Heart left ventricle (tissue), 13 donors: ENCODE results near the gene CFAP206.

Source experiments
- POLR2A ChIP-seq, 2 donors: fragments of 450-650 bp; IDR thresholded peaks; one replicate each; pipeline ENCODE4 v1.6.1; 2017; ENCODE audit warnings: antibody characterized with exemption in 2 of 2, mild to moderate bottlenecking in 2 of 2, moderate library complexity in 2 of 2
- TF ChIP-seq, protein P1 (sequence below), 12 donors: fragments of 200-600 bp; sonication (generic) in 4 of 12; IDR thresholded peaks; one replicate each; pipeline versions ENCODE4 v1.5.0 to v1.8.0; 2018 to 2022; ENCODE audit warnings: antibody characterized with exemption in 12 of 12, mild to moderate bottlenecking in 5 of 12
- donor health status: ischemic (EF 13 %, LVEDD 7.1; RV severe dilation, severe dysfunction).
- donor health status: DM: no; HTN: yes; CAD: no.
- donor health status: DM: no; HTN: no; CAD: no.
- donor health status: ischemic (EF 25% LVEDD 6.9; RV normal size, moderate dysfunction).
- donor health status: ischemic (EF 25% LVEDD 5.7; RV mildly dilated, moderate dysfunction).
- donor health status: ischemic (EF 35%, LVEDD 5.7; RV mildly dilated, moderate dysfunction).
- donor health status: nonischemic (EF 11% LVEDD 7.7; RV severe dilation, severe dysfunction).
- donor health status: DM: yes; HTN: yes; CAD: no.
- donor health status: PGD.
- donor health status: ischemic (EF 29% LVEDD 5.4; RV normal size, mild dysfunction).
- donor health status: nonischemic (EF 23%, LVEDD 6.1; RV moderate dilation, normal function).

DNA sequence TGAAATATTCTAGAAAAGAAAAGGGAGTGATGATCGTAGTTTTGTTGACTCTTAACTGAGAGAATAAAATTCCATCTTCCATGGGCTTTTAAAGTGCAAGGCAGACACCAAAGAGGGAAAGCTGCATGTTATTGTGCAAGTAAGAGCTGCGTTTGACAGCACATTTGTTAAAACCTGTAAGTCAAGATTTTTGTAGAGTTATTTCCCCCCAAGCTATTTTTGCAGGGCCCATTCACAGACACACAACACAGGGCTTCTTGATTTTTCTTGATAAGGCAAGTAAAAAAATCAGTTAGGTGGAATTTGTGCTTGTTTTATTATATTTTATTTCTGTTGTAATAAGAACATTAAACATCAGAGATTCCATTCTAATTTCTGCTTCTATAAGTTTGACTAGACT is 13.8 kb downstream of the CFAP206 start:
- TF ChIP-seq POLR2A (IDR thresholded peaks at IDR 0.05), result no peak
- TF ChIP-seq, protein P1, sequence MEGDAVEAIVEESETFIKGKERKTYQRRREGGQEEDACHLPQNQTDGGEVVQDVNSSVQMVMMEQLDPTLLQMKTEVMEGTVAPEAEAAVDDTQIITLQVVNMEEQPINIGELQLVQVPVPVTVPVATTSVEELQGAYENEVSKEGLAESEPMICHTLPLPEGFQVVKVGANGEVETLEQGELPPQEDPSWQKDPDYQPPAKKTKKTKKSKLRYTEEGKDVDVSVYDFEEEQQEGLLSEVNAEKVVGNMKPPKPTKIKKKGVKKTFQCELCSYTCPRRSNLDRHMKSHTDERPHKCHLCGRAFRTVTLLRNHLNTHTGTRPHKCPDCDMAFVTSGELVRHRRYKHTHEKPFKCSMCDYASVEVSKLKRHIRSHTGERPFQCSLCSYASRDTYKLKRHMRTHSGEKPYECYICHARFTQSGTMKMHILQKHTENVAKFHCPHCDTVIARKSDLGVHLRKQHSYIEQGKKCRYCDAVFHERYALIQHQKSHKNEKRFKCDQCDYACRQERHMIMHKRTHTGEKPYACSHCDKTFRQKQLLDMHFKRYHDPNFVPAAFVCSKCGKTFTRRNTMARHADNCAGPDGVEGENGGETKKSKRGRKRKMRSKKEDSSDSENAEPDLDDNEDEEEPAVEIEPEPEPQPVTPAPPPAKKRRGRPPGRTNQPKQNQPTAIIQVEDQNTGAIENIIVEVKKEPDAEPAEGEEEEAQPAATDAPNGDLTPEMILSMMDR (IDR thresholded peaks at IDR 0.05), result no peak
